Frontal cortex (tissue), 4 donors: ENCODE results near the gene IFNA21. TPM values are rescaled to one million over a fixed set of nuclear protein-coding genes. Genes with fewer than 3 reads are reported as not detected.
"Not testable (repeated sequence)": the region's sequence is repeated elsewhere in the genome, so short reads cannot be mapped to it uniquely, and the experiment has no call there.

ENCODE experiments used
- DNase-seq, 2 donors: peaks; one replicate each; pipeline ENCODE4 v3.0.0; 2012; ENCODE audit warnings: low spot score in 2 of 2
- FAIRE-seq: peaks from 2 replicates; lab custom pipeline; 2012; peaks lifted over from hg19 to GRCh38; lab: Jason Lieb, UNC
- small RNA-seq: library from RNA; depleted of rRNA; stranded (forward); fragments of <200 nt; gene quantifications from one replicate; pipeline ENCODE3, GENCODE V24; 2014
- total RNA-seq: library from RNA; depleted of rRNA; stranded (reverse); fragments of >200 nt; gene quantifications from one replicate; pipeline ENCODE4 v1.2.3, GENCODE V29; 2014
- donor health status: control.
- donor health status: control.
- donor health status: control.

The IFNA21 gene
- total RNA-seq, 1 donor from 2014 or later: not detected

DNA sequence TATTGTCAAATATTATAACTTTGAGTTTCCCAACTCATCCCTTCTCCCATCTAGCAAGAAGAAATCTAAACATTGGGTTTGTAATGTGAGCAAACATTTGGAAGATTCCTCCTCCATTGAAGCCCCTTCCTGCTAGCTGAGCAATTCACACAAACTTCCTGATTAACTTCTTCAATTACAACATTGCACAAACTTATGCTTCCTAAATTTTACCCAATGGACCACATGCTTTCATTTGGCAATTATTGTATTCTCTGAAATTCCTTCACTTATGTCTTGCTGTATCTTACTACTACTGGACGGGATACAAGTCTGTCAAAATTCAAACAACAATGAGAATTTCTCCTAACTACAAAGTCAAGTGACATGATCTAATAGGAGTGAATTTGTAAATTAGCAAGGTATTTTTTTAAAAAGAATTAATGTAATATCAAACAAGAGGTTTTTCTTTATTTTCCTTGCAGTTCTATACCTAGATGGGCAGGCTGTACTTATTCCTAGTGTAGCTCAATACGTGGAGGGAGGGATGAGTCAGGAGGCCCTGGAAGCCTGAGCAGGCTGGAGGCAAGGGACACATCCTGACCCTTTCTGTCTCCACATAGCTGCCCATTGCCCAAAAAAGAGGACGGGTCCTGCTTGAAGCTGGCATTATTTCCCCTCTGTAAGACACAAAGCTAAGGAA is 13.0 kb downstream of the IFNA21 start:
- no peak for FAIRE-seq
- DNase-seq: no peak

DNA sequence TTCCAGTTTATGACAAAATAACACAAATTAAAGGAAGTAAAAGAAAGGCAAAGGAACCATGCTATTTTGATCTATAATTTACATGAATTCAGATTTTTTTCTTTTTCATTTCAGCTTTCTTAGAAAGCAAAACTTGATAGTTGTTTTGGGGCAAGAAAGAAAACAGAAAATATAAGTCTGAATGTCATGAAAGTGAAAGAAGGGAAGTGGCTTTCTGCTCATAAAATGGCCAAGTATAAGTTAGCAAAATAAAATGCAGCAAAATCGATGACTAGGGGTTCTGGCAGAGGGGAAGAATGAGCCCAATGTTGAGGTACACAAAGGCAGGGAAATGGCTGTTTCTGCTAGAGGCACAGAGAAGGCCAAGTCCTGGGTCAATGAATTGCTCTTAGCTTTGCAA is 21.9 kb downstream of the IFNA21 start:
- no peak for DNase-seq
- FAIRE-seq: no peak

DNA sequence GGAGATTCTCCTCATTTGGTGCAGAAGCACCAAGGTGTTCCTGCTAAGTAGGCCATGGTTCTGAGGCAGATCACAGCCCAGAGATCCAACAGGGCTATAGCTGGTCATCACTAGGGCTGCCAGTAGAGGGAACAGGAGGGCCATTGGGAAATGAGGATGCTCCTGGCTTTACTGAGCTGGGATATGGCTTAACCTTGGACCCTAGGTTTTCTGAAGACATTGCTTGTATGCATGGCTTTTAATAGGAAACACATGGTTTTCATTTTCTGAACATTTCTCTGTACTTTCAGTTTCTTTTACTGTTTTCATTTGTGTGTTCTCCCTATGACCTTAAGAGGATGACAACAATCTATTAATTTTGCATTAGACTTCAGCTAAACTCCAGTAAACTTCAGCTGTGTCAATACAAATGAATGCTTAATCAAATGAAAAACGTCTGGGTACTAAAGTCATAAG is 25.0 kb downstream of the IFNA21 start, which contains the start of gene IFNW1:
Gene IFNW1, minus strand, starts transcription at position 406 of the 456 bp plus-strand sequence. Its CDS starts 262 bp downstream, at position 144.
- DNase-seq (no peak), FAIRE-seq (no peak)

DNA sequence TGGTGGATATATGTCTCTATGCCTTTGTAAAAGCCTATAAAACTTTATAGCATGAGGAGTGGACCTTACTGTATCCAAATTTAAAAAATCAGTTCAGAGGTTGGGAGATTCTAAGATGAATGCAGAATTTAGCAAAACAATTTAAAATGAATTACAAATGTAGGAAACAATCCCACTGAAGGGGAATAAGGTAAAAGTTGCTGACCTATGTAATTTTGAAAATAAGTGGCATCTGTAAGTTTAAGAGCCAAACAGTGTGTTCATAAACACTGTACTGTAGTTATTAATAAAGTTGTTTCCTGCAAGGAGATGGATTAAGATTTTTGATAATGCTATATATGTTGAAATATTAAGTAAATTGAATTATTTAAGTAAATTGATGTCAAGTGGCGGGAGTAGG is 29.4 kb downstream of the IFNA21 start:
- FAIRE-seq (no peak), DNase-seq (no peak)

DNA sequence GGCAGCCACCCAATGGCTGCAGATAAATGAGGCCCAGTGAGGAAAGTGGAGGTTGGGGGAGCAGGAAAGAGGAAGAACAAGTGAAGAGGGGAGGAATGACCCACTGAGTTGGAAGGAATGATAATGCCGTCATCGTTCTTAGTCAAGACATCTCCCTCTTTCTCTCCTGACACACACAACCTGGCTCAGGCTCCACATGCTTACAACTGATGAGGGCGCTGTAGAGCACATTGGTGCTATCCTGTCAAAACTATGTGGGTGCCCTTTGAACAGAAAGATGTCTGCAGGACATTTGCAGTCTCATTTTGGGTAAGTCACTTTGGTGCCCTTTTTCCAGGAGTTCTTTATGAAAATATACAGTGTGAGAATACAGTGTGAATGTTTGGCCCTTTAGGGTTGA is 30.7 kb downstream of the IFNA21 start:
- FAIRE-seq: no peak
- no peak for DNase-seq

DNA sequence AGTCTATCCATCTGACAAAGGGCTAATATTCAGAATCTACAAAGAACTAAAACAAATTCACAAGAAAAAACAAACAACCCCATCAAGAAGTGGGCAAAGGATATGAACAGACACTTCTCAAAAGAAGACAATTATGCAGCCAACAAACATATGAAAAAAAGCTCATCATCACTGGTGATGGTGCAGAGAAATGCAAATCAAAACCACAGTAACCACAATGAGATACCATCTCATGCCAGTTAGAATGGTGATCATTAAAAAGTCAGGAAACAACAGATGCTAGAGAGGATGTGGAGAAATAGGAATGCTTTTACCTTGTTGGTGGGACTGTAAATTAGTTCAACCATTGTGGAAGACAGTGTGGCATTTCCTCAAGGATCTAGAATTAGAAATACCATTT is 38.3 kb downstream of the IFNA21 start:
- FAIRE-seq, DNase-seq: not testable (repeated sequence)

DNA sequence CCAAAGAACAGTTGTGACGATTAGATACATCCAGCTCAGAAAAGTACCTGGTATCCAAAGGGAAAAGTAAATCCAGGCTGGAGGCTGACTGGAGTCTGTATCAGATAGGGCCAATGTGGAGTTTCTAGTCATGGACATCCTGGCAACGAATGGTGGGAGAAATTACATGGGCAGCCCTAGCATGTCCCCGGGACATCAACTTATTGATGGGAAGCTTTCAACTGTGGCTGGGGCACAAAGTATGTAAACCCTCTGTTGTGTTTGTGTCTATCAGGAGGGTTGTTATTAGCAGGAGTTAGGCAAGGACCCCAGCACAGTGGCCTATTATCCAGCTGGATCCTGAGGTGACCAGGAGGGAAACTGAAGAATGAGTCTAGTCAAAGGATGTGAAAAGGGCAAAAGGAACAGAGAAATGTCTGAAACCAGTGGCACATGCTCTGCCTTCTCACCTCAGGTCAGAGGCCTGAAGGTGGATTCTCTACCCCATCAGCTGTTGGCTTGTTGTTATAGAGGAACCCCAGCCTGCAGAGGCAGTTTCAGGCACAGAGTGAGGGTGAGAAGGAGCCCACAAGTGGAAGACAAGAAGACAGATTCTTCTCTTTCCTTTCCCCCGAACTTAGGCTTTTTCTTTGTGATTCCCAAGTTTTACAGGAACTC is 44.7 kb downstream of the IFNA21 start:
- DNase-seq (no peak), FAIRE-seq (no peak)

DNA sequence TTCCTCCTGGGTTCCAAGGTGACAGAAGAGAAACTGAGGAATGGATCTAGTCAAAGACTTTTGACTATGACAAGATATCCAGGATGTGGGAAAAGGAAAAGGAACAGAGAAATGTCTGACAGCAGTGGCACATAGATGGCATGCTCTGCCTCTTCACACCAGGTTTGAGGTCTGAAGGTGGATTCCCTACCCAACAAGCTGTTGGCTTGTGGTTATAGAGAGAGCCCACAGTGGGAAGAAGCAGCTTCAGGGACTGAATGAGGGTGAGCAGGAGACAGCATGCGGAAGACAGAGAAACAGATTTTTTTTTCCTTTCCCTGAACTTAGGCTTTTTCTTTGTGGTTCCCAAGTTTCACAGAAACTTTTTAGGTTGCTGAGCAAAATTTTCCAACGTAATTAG is 45.4 kb downstream of the IFNA21 start:
- no peak for DNase-seq
- no peak for FAIRE-seq

DNA sequence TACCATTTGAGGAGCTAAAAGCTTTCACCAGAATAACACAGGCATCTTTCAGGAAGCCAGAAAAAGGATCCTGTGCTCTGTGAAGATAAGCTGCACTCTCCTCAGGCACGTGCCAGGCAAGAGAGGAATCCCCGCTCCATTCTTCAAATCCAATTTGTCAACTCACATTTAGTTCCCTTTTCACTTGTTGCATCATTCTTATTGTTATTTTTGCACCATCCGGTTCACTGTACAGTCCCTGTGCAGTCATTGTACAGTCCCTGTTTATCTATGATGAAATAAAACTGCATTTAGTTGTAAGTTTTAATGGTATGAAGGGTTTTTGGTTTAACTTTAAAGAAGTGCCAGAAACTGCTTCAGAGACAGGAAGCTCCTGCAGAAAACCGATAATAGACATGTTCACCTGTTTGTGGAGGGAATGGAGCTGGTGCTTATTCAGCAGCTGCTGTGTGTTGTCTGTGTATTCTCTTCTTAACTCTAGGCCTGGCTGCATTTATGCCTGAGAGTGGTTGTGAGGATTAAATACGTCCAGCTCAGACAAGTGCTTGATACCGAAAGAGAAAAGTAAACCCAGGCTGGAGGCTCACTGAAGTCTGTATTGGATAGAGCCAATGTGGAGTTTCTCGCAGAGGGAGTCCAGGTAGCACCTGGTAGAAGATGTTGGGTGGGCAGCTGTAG is 47.2 kb downstream of the IFNA21 start:
- FAIRE-seq (no peak), DNase-seq (no peak)

Small RNAs within 50 kb of the gene (small RNA-seq; reads per million reads assigned to genes)
- gene RF00019: not detected

Other genes starting within 250 kb of the IFNA21 start
- gene HACD4, start 135.0 kb downstream of the IFNA21 start, total RNA-seq: 0.41 TPM
- gene IFNB1, start 88.7 kb downstream of the IFNA21 start, total RNA-seq: not detected
- not detected for gene IFNW1, start 24.8 kb downstream of the IFNA21 start, total RNA-seq
- not detected for gene IFNA4, start 20.9 kb upstream of the IFNA21 start, total RNA-seq
- gene IFNA7, start 35.5 kb upstream of the IFNA21 start, total RNA-seq: not detected
- not detected for gene IFNA10, start 40.5 kb upstream of the IFNA21 start, total RNA-seq
- gene IFNA16, start 50.7 kb upstream of the IFNA21 start, total RNA-seq: not detected
- not detected for gene IFNA17, start 61.6 kb upstream of the IFNA21 start, total RNA-seq
- gene IFNA14, start 73.3 kb upstream of the IFNA21 start, total RNA-seq: not detected
- not detected for gene IFNA5, start 138.7 kb upstream of the IFNA21 start, total RNA-seq
- gene KLHL9, start 168.7 kb upstream of the IFNA21 start, total RNA-seq: 71.7 TPM
- not detected for gene IFNA6, start 184.2 kb upstream of the IFNA21 start, total RNA-seq
- gene IFNA13, start 201.4 kb upstream of the IFNA21 start, total RNA-seq: not detected
- not detected for gene IFNA2, start 218.7 kb upstream of the IFNA21 start, total RNA-seq
- not detected for gene IFNA8, start 242.5 kb upstream of the IFNA21 start, total RNA-seq